HG03039 (cell line): ENCODE results near the gene SHC1.

Experiments used
- ATAC-seq: cut with Tn5 transposase; IDR thresholded peaks from one replicate; pipeline ENCODE4 v1.9.1; 2021; ENCODE audit warnings: mild to moderate bottlenecking, moderate library complexity; ENCODE audit not compliant: unreplicated experiment

Gene SHC1

GRCh38 chr1:154970631-154971340, at the start of gene SHC1:
SHC1 (minus strand) TSS chr1:154970747; CDS start chr1:154970526, 221 bp downstream.
- ATAC-seq, result no peak

- no peak for ATAC-seq
Measured at GRCh38 chr1:155019377-155020245, 49.1 kb upstream of the SHC1 start.

GRCh38 chr1:155018617-155019348, 48.2 kb upstream of the SHC1 start:
- ATAC-seq, result no peak

- ATAC-seq, result no peak
Measured at GRCh38 chr1:155017946-155018316, 47.4 kb upstream of the SHC1 start.

GRCh38 chr1:155017041-155017945, 46.7 kb upstream of the SHC1 start:
- peak; percentile 59 for ATAC-seq

GRCh38 chr1:155016231-155016831, 45.8 kb upstream of the SHC1 start:
- no peak for ATAC-seq

GRCh38 chr1:155015527-155016230, 45.1 kb upstream of the SHC1 start:
- ATAC-seq, result no peak

GRCh38 chr1:155014709-155015508, 44.4 kb upstream of the SHC1 start:
- ATAC-seq, result no peak

GRCh38 chr1:155013632-155014031, 43.1 kb upstream of the SHC1 start:
- no peak for ATAC-seq

GRCh38 chr1:155012776-155013602, 42.4 kb upstream of the SHC1 start:
- ATAC-seq, result no peak

GRCh38 chr1:155012026-155012546, 41.5 kb upstream of the SHC1 start:
- no peak for ATAC-seq

GRCh38 chr1:155011437-155012025, 41.0 kb upstream of the SHC1 start:
- no peak for ATAC-seq

GRCh38 chr1:155011004-155011416, 40.5 kb upstream of the SHC1 start:
- no peak for ATAC-seq

GRCh38 chr1:155010211-155010918, 39.8 kb upstream of the SHC1 start:
- ATAC-seq, result no peak

GRCh38 chr1:155009742-155010141, 39.2 kb upstream of the SHC1 start:
- no peak for ATAC-seq

- ATAC-seq, result no peak
Measured at GRCh38 chr1:155009221-155009711, 38.7 kb upstream of the SHC1 start.
